ENCODE results near the gene SRR.

SRR gene

GRCh38 chr17:2279707-2280106 lies 24.0 kb upstream of the SRR start:
- DNase-seq (ENCODE audit: extremely low read depth, low read depth): no peak

GRCh38 chr17:2282297-2282873 lies 21.4 kb upstream of the SRR start:
- DNase-seq (ENCODE audit: extremely low read depth, low read depth): peak; percentile 74
- TF ChIP-seq CTCF (IDR thresholded peaks at IDR 0.05; ENCODE audit: low read depth, low read length): peak; percentile 51

More at GRCh38 chr17:2279707-2280106, 24.0 kb upstream of the SRR start:
- no peak for TF ChIP-seq CTCF (IDR thresholded peaks at IDR 0.05; ENCODE audit: low read depth, low read length)

GRCh38 chr17:2283302-2283701 lies 20.4 kb upstream of the SRR start:
- no peak for DNase-seq (ENCODE audit: extremely low read depth, low read depth)
- no peak for TF ChIP-seq CTCF (IDR thresholded peaks at IDR 0.05; ENCODE audit: low read depth, low read length)

GRCh38 chr17:2289878-2290478 lies 13.8 kb upstream of the SRR start:
- DNase-seq (ENCODE audit: extremely low read depth, low read depth): no peak

GRCh38 chr17:2292100-2292499 lies 11.7 kb upstream of the SRR start:
- DNase-seq (ENCODE audit: extremely low read depth, low read depth): no peak
- TF ChIP-seq CTCF (IDR thresholded peaks at IDR 0.05; ENCODE audit: low read depth, low read length): no peak

More at GRCh38 chr17:2289878-2290478, 13.8 kb upstream of the SRR start:
- TF ChIP-seq CTCF (IDR thresholded peaks at IDR 0.05; ENCODE audit: low read depth, low read length): no peak

- DNase-seq (ENCODE audit: extremely low read depth, low read depth): no peak
- TF ChIP-seq CTCF (IDR thresholded peaks at IDR 0.05; ENCODE audit: low read depth, low read length): no peak
Measured at GRCh38 chr17:2295575-2295974, 8.2 kb upstream of the SRR start.

GRCh38 chr17:2297023-2297422 lies 6.7 kb upstream of the SRR start:
- DNase-seq (ENCODE audit: extremely low read depth, low read depth): no peak
- no peak for TF ChIP-seq CTCF (IDR thresholded peaks at IDR 0.05; ENCODE audit: low read depth, low read length)
